H1 (cell line): ENCODE measurements around the gene TPRN. TPM values are rescaled to one million over a fixed set of nuclear protein-coding genes. Genes with fewer than 3 reads are reported as not detected.

Experiments used
- CTCF ChIA-PET: fragments of 300-600 bp; sonication (Branson Sonifier 250); formaldehyde crosslinking; loops from one replicate; lab custom pipeline; 2021; ENCODE audit not compliant: partially characterized antibody; lab: Charles Lee
- POLR2A ChIA-PET: fragments of 300-600 bp; sonication (Branson Sonifier 250); formaldehyde crosslinking; loops from one replicate; lab custom pipeline; 2021; ENCODE audit warnings: inconsistent platforms; ENCODE audit not compliant: partially characterized antibody; lab: Charles Lee
- DNase-seq, 2 experiments: peaks; one replicate each; pipeline versions ENCODE4 v3.0.0 to v3.0.0-alpha.2; 2010 to 2022; ENCODE audit warnings: low spot score in 2 of 2, low read depth in 1 of 2, mixed read lengths in 1 of 2
- FAIRE-seq: peaks from 2 replicates; lab custom pipeline; 2011; peaks lifted over from hg19 to GRCh38; lab: Jason Lieb, UNC
- H2AFZ ChIP-seq: 2 replicates; pipeline ENCODE4 v1.8.1; 2012; ENCODE audit warnings: low read length, inconsistent platforms
- H2AK5ac ChIP-seq: 2 replicates; pipeline ENCODE4 v1.6.1; 2013; ENCODE audit warnings: low read depth, low read length
- H2BK120ac ChIP-seq: replicated peaks from 2 replicates; pipeline ENCODE3; 2013; ENCODE audit warnings: low read depth, low read length, inconsistent platforms
- H2BK12ac ChIP-seq: 2 replicates; pipeline ENCODE4 v1.6.1; 2013; ENCODE audit warnings: low read depth, low read length
- H2BK15ac ChIP-seq: 2 replicates; pipeline ENCODE4 v1.6.1; 2013; ENCODE audit warnings: low read length
- H2BK20ac ChIP-seq: 2 replicates; pipeline ENCODE4 v1.6.1; 2013; ENCODE audit warnings: low read length
- H2BK5ac ChIP-seq: 2 replicates; pipeline ENCODE4 v1.6.1; 2013; ENCODE audit warnings: low read depth, low read length
- H3K14ac ChIP-seq: 2 replicates; pipeline ENCODE4 v1.6.1; 2013; ENCODE audit warnings: inconsistent platforms; ENCODE audit not compliant: insufficient read length
- H3K18ac ChIP-seq: 2 replicates; pipeline ENCODE4 v1.6.1; 2013; ENCODE audit warnings: low read length; ENCODE audit errors: extremely low read depth
- H3K23ac ChIP-seq: 2 replicates; pipeline ENCODE4 v1.6.1; 2013; ENCODE audit warnings: inconsistent platforms; ENCODE audit not compliant: insufficient read length
- H3K23me2 ChIP-seq: 2 replicates; pipeline ENCODE4 v1.6.1; 2013; ENCODE audit warnings: low read depth, low read length
- H3K27ac ChIP-seq: 2 replicates; pipeline ENCODE4 v1.6.1; 2011; ENCODE audit warnings: low read depth, low read length, inconsistent platforms
- H3K27me3 ChIP-seq, 4 experiments: replicated peaks in 1 of 4; 1 replicate in 1 of 4; 2 replicates in 3 of 4; pipeline versions ENCODE4 v1.6.1 to v1.8.1; 2011 to 2013; ENCODE audit warnings: low read length in 3 of 4, mild to moderate bottlenecking in 3 of 4, inconsistent platforms in 2 of 4, mixed read lengths in 2 of 4, moderate library complexity in 1 of 4; ENCODE audit not compliant: control insufficient read depth in 3 of 4, insufficient read depth in 3 of 4; ENCODE audit errors: extremely low read depth in 1 of 4
- H3K36me3 ChIP-seq, 4 experiments: 2 replicates each; pipeline versions ENCODE4 v1.6.1 to v1.8.1; 2011 to 2013; ENCODE audit warnings: mild to moderate bottlenecking in 4 of 4, low read length in 3 of 4, moderate library complexity in 2 of 4, control low read depth in 1 of 4, inconsistent platforms in 1 of 4; ENCODE audit not compliant: insufficient read depth in 4 of 4, control insufficient read depth in 2 of 4
- H3K4ac ChIP-seq: replicated peaks from 2 replicates; pipeline ENCODE3; 2013; ENCODE audit warnings: low read length, low read depth, mixed read lengths, inconsistent platforms; ENCODE audit not compliant: insufficient read length
- H3K4me1 ChIP-seq, 4 experiments: replicated peaks in 1 of 4; 1 replicate in 1 of 4; 2 replicates in 3 of 4; pipeline versions ENCODE4 v1.6.1 to v1.8.1; 2011 to 2013; ENCODE audit warnings: low read length in 3 of 4, inconsistent platforms in 2 of 4, mixed read lengths in 1 of 4; ENCODE audit not compliant: insufficient read depth in 4 of 4, control insufficient read depth in 3 of 4
- H3K4me2 ChIP-seq, 2 experiments: 2 replicates each; pipeline versions ENCODE4 v1.6.1 to v1.8.1; 2011 to 2013; ENCODE audit warnings: low read depth in 2 of 2, low read length in 2 of 2, control low read depth in 1 of 2, inconsistent platforms in 1 of 2, mild to moderate bottlenecking in 1 of 2; ENCODE audit not compliant: insufficient read depth in 1 of 2
- H3K4me3 ChIP-seq, 4 experiments: fragments of 200-600, 300-600 bp in 1 of 4; sonication (generic), shearing (Covaris generic), sonication (Bioruptor Twin) in 1 of 4; 2 replicates each; pipeline versions ENCODE4 v1.5.1 to v1.8.1; 2011 to 2016; ENCODE audit warnings: low read length in 4 of 4, low read depth in 3 of 4, control low read depth in 2 of 4, inconsistent platforms in 2 of 4, mild to moderate bottlenecking in 2 of 4, mixed read lengths in 1 of 4, moderate library complexity in 1 of 4; ENCODE audit not compliant: insufficient read depth in 2 of 4; ENCODE audit errors: extremely low read depth in 1 of 4
- H3K56ac ChIP-seq: replicated peaks from 2 replicates; pipeline ENCODE3; 2013; ENCODE audit warnings: low read depth, mild to moderate bottlenecking, mixed read lengths, low read length, inconsistent platforms; ENCODE audit not compliant: insufficient read length
- H3K79me1 ChIP-seq: 2 replicates; pipeline ENCODE4 v1.6.1; 2013; ENCODE audit warnings: low read depth, low read length, control low read depth
- H3K79me2 ChIP-seq, 2 experiments: 2 replicates each; pipeline versions ENCODE4 v1.6.1 to v1.8.1; 2012 to 2013; ENCODE audit warnings: low read length in 2 of 2, mild to moderate bottlenecking in 2 of 2, inconsistent platforms in 1 of 2; ENCODE audit not compliant: insufficient read depth in 2 of 2, control insufficient read depth in 1 of 2
- H3K9ac ChIP-seq, 4 experiments: replicated peaks in 1 of 4; 1 replicate in 1 of 4; 2 replicates in 3 of 4; pipeline versions ENCODE4 v1.6.1 to v1.8.1; 2011 to 2013; ENCODE audit warnings: low read depth in 3 of 4, low read length in 3 of 4, control low read depth in 2 of 4, mild to moderate bottlenecking in 2 of 4, moderate library complexity in 2 of 4, inconsistent platforms in 1 of 4; ENCODE audit errors: extremely low read depth in 1 of 4
- H3K9me3 ChIP-seq, 2 experiments: 2 replicates each; pipeline versions ENCODE4 v1.6.1 to v1.8.1; 2012 to 2013; ENCODE audit warnings: mild to moderate bottlenecking in 2 of 2, moderate library complexity in 2 of 2, control low read depth in 1 of 2, inconsistent platforms in 1 of 2, low read depth in 1 of 2, low read length in 1 of 2, mixed read lengths in 1 of 2; ENCODE audit not compliant: insufficient read depth in 2 of 2
- H4K20me1 ChIP-seq, 2 experiments: replicated peaks in 1 of 2; 2 replicates each; pipeline versions ENCODE3 to v1.8.1; 2011 to 2013; ENCODE audit warnings: inconsistent platforms in 2 of 2, low read length in 2 of 2, mild to moderate bottlenecking in 1 of 2; ENCODE audit not compliant: insufficient read depth in 2 of 2, control insufficient read depth in 1 of 2
- H4K5ac ChIP-seq: 2 replicates; pipeline ENCODE4 v1.6.1; 2013; ENCODE audit warnings: low read length, low read depth, mixed read lengths, inconsistent platforms; ENCODE audit not compliant: insufficient read length
- H4K8ac ChIP-seq: 2 replicates; pipeline ENCODE4 v1.8.0; 2013; ENCODE audit warnings: mild to moderate bottlenecking, moderate library complexity, low read length, inconsistent platforms; ENCODE audit not compliant: insufficient read depth; ENCODE audit errors: extremely low read depth
- H4K91ac ChIP-seq: replicated peaks from 2 replicates; pipeline ENCODE3; 2013; ENCODE audit warnings: low read length, mixed read lengths, inconsistent platforms; ENCODE audit not compliant: insufficient read length
- CHD2 ChIP-seq: IDR thresholded peaks from 2 replicates; pipeline ENCODE4 v1.6.1; 2012; ENCODE audit warnings: low read length, improper control_type of control experiment
- GABPA ChIP-seq: IDR thresholded peaks from 2 replicates; pipeline ENCODE4 v1.6.1; 2011; ENCODE audit warnings: mild to moderate bottlenecking, low read length, moderate library complexity, borderline replicate concordance; ENCODE audit not compliant: insufficient read depth
- WGBS, 2 experiments: shearing (Covaris generic) in 1 of 2; methylation state at CpG; one replicate each; pipeline versions ENCODE4 v1.1.6 to v1.1.7; 2013 to 2015; ENCODE audit warnings: low lambda C conversion rate in 2 of 2, mixed read lengths in 2 of 2, inconsistent platforms in 1 of 2, low coverage in 1 of 2, missing lambda C conversion rate in 1 of 2; ENCODE audit not compliant: insufficient replicate concordance in 2 of 2, insufficient coverage in 1 of 2, insufficient read length in 1 of 2; ENCODE audit errors: extremely low coverage in 1 of 2, missing lambda C conversion rate in 1 of 2; 5-methylcytosine and 5-hydroxymethylcytosine counted together
- polyA plus RNA-seq, 7 experiments: library from polyadenylated mRNA; depleted of rRNA in 3 of 7; stranded (reverse) in 5 of 7; unstranded in 2 of 7; fragments of >200 nt in 5 of 7; fragments of 200-250 nt in 2 of 7; gene quantifications; 1 replicate in 5 of 7; 2 replicates in 1 of 7; 4 replicates in 1 of 7; pipeline versions ENCODE4 v1.2.1 to v1.2.3, GENCODE V29; 2011 to 2013; ENCODE audit warnings: missing spikeins in 2 of 7, mixed read lengths in 2 of 7
- total RNA-seq: library from RNA; stranded (reverse); fragmentation: NEBNext Ultra II Directional; extraction: Animal tissue kit (Norgen Biotek cat#: 25700); gene quantifications from 2 replicates; pipeline ENCODE4 v1.2.1, GENCODE V29; 2021

Gene TPRN
- total and polyA plus RNA-seq, 2 of the 8 experiments (the other 6 are each of a cell fraction or from before 2014, with no cell fraction given), result 9.7 to 23.2 TPM

GRCh38 chr9:137189297-137190295, 10.9 kb downstream of the TPRN start:
- Histone ChIP-seq H2AK5ac (no peak overlapping the region; the same call in 1 of the 2 replicates), H2BK15ac (no peak overlapping the region), H3K4me1 (peaks cover 0 to 24% (median 9%) of the 10 kb centered on the region in 4 experiments; a peak in 6 of 7 replicates), H2BK12ac (no peak overlapping the region), H2BK120ac (no peak overlapping the region), H3K23ac (no peak overlapping the region), H3K27ac (no peak overlapping the region), H2BK20ac (no peak overlapping the region), H3K23me2 (peaks cover 8% of the 10 kb centered on the region; the same call in 1 of the 2 replicates), H4K5ac (no peak overlapping the region), H3K4me3 (peak overlapping the region; percentile 71 to 92 (median 82)), H3K4ac (no peak overlapping the region), H4K91ac (no peak overlapping the region), H2BK5ac (no peak overlapping the region), H4K8ac (peak overlapping the region; percentile 59; the same call in 1 of the 2 replicates), H3K14ac (no peak overlapping the region), H3K9ac (peak overlapping the region in 2 of 4 experiments; percentile 78 to 80; a peak in 4 of 7 replicates), H3K79me2 (peaks cover 0 to 30% of the 10 kb centered on the region in 2 experiments; a peak in 2 of 4 replicates), H3K27me3 (no peaks in the 10 kb centered on the region; a peak in 1 of 7 replicates), H3K4me2 (peak overlapping the region; percentile 76 to 99), H3K79me1 (peaks cover 9% of the 10 kb centered on the region; the same call in 1 of the 2 replicates), H3K18ac (no peak overlapping the region), H2AFZ (no peak overlapping the region), H3K36me3 (peaks cover 0 to 4% (median 3%) of the 10 kb centered on the region in 4 experiments; a peak in 4 of 8 replicates), H3K9me3 (no peaks in the 10 kb centered on the region), H4K20me1 (peaks cover 11 to 29% of the 10 kb centered on the region in 2 experiments), H3K56ac (no peak overlapping the region)
- DNase-seq (no peak), FAIRE-seq (no peak)
- POLR2A ChIA-PET, result interaction anchor here (0.9 to 11.0 kb wide), 17 partner anchors 9 to 122 kb away, joined by 3 to 107 read pairs (median 8); partner anchors contain the start of genes CYSRT1, NDOR1, RNF208 and RNF224
- TF ChIP-seq GABPA (0 out of 2 replicates have a peak, but pooled peaks have one; percentile 44), CHD2 (no peak)
- 56% methylated on average over 23 of the region's 23 CpGs; no CpG with 5 or more reads in 1 of the 2 experiments for WGBS, 2 experiments
- CTCF ChIA-PET, result interaction anchor here (0.5 to 14.0 kb wide), 25 partner anchors 9 to 389 kb away, joined by 3 to 204 read pairs (median 4); partner anchors contain the start of genes CYSRT1, LRRC26, NDOR1 and NELFB
